ENCODE results near the gene FGF14. TPM values are rescaled to one million over a fixed set of nuclear protein-coding genes. Genes with fewer than 3 reads are reported as not detected.

Gene FGF14
- total and polyA plus RNA-seq, 3 donors from 2014 or later: 0.56 to 4.5 (median 1.7) TPM

GRCh38 chr13:102021777-102022176 is 380.1 kb downstream of the FGF14 start:
- TF ChIP-seq, protein P1, sequence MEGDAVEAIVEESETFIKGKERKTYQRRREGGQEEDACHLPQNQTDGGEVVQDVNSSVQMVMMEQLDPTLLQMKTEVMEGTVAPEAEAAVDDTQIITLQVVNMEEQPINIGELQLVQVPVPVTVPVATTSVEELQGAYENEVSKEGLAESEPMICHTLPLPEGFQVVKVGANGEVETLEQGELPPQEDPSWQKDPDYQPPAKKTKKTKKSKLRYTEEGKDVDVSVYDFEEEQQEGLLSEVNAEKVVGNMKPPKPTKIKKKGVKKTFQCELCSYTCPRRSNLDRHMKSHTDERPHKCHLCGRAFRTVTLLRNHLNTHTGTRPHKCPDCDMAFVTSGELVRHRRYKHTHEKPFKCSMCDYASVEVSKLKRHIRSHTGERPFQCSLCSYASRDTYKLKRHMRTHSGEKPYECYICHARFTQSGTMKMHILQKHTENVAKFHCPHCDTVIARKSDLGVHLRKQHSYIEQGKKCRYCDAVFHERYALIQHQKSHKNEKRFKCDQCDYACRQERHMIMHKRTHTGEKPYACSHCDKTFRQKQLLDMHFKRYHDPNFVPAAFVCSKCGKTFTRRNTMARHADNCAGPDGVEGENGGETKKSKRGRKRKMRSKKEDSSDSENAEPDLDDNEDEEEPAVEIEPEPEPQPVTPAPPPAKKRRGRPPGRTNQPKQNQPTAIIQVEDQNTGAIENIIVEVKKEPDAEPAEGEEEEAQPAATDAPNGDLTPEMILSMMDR (IDR thresholded peaks at IDR 0.05): no peak
- no peak for TF ChIP-seq POLR2A (IDR thresholded peaks at IDR 0.05)
- no peak overlapping the region for H3K27ac ChIP-seq
- no peak overlapping the region for H3K4me3 ChIP-seq
- H3K4me1 ChIP-seq: no peaks in the 10 kb centered on the region
- no peaks in the 10 kb centered on the region for H3K27me3 ChIP-seq
- 72 to 90% methylated on average over 2 of the region's 2 CpGs for WGBS, 2 donors
- no peak for DNase-seq
- no peaks in the 10 kb centered on the region for H3K36me3 ChIP-seq (ENCODE audit: low read depth, missing control alignments)
- H3K9me3 ChIP-seq: no peaks in the 10 kb centered on the region
- intact Hi-C loops (cut with DNase I; ENCODE audit: low total_unique reads): no loop called here

DNA sequence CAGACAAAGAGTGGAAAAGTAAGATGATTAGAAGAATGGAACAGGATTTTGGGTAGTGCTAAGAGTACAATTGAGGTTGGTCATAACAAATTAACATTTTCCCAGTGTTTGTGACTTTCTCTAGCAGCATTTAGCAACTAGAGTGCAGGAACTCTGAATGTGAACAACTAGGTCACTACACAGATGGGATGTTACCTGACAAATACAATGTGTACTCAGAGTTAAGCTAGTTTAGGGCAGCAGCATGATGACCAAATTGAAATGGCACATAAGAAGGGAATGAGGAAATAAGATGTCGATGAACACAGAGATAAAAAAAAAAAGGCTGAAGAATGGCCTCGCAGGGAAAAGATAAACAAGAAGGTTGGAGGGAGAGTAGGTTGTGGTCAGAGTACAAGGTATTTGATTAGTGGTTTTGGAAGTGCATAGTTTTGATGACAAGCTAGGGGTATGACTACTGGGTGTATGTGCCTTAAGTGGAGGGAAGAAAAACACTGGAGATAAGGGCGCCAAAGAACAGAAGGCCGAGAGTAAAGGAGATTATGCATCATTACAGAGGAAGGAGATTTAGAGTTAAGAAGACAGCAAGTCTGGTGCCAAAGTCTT is 381.1 kb downstream of the FGF14 start:
- intact Hi-C loops (cut with DNase I; ENCODE audit: low total_unique reads): no loop called here
- no peaks in the 10 kb centered on the region for H3K27me3 ChIP-seq
- H3K36me3 ChIP-seq (ENCODE audit: low read depth, missing control alignments): no peaks in the 10 kb centered on the region
- no peaks in the 10 kb centered on the region for H3K9me3 ChIP-seq
- no peaks in the 10 kb centered on the region for H3K4me1 ChIP-seq
- no peak overlapping the region for H3K4me3 ChIP-seq
- H3K27ac ChIP-seq: no peak overlapping the region
- no peak for DNase-seq
- TF ChIP-seq, protein P1 (IDR thresholded peaks at IDR 0.05): no peak
- TF ChIP-seq POLR2A (IDR thresholded peaks at IDR 0.05): no peak
- 36 to 45% methylated on average over 4 of the region's 4 CpGs for WGBS, 2 donors

DNA sequence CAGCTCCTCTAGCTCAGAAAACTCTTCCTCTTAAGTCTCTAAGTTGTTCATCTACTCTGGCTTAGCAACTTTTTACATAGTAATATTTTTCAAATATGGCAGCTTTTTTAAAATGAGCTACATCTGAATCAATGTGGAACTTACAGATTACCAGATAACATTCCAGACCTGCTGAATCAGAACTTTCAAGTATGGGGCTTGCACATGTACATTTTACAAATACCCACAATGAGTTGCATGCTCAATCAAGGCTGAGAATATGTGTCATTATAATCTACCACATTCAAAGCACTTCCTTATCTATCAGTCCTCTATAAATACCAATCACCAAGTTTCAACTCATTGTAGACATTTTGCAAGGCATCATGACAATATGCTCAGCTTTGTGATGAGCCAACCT is 383.1 kb downstream of the FGF14 start:
- H3K27ac ChIP-seq: no peak overlapping the region
- no peak for TF ChIP-seq POLR2A (IDR thresholded peaks at IDR 0.05)
- TF ChIP-seq, protein P1 (IDR thresholded peaks at IDR 0.05): no peak
- H3K9me3 ChIP-seq: no peaks in the 10 kb centered on the region
- H3K27me3 ChIP-seq: no peaks in the 10 kb centered on the region
- no peak for DNase-seq
- no peaks in the 10 kb centered on the region for H3K36me3 ChIP-seq (ENCODE audit: low read depth, missing control alignments)
- no peaks in the 10 kb centered on the region for H3K4me1 ChIP-seq
- intact Hi-C loops (cut with DNase I; ENCODE audit: low total_unique reads): no loop called here
- H3K4me3 ChIP-seq: no peak overlapping the region

GRCh38 chr13:102017248-102017647 is 384.6 kb downstream of the FGF14 start:
- no peak for DNase-seq
- H3K9me3 ChIP-seq: no peaks in the 10 kb centered on the region

More at GRCh38 chr13:102017248-102017647, 384.6 kb downstream of the FGF14 start:
- intact Hi-C loops (cut with DNase I; ENCODE audit: low total_unique reads): no loop called here
- Histone ChIP-seq H3K4me1 (no peaks in the 10 kb centered on the region), H3K4me3 (no peak overlapping the region), H3K27ac (no peak overlapping the region), H3K27me3 (no peaks in the 10 kb centered on the region), H3K36me3 (ENCODE audit: low read depth, missing control alignments) (no peaks in the 10 kb centered on the region)
- TF ChIP-seq POLR2A (IDR thresholded peaks at IDR 0.05): no peak
- TF ChIP-seq, protein P1 (IDR thresholded peaks at IDR 0.05): no peak
